GM12878 (cell line): ENCODE measurements around the gene ADGRF1. TPM values are rescaled to one million over a fixed set of nuclear protein-coding genes. Genes with fewer than 3 reads are reported as not detected.

Experiments
- ATAC-seq: fragments of 200-7000 bp; cut with Tn5 transposase; 3 replicates; pipeline ENCODE4 v1.9.1; 2020; ENCODE audit warnings: mild to moderate bottlenecking, moderate library complexity
- BruUV-seq: library from RNA; stranded (reverse); fragments of 400-500 nt; replicated peaks from 2 replicates; lab custom pipeline; 2021; lab: Mats Ljungman, UMichigan
- CTCF ChIA-PET: fragments of 300-600 bp; sonication (Branson Sonifier 250); formaldehyde crosslinking; extraction: SDS; loops from one replicate; lab custom pipeline; 2021; ENCODE audit warnings: inconsistent platforms; lab: Yijun Ruan, JAX
- POLR2A ChIA-PET: fragments of 350-600 bp; formaldehyde crosslinking; extraction: SDS; loops from one replicate; lab custom pipeline; 2021; ENCODE audit warnings: inconsistent platforms; lab: Charles Lee
- RAD21 ChIA-PET: fragments of 300-600 bp; sonication (Branson Sonifier 250); formaldehyde crosslinking; loops from one replicate; lab custom pipeline; 2023; ENCODE audit warnings: antibody characterized with exemption; ENCODE audit not compliant: unreplicated experiment; lab: Charles Lee
- SMC1A ChIA-PET: fragments of 300-600 bp; sonication (Branson Sonifier 250); formaldehyde crosslinking; loops from one replicate; lab custom pipeline; 2023; ENCODE audit not compliant: unreplicated experiment, uncharacterized antibody; lab: Charles Lee
- DNase-seq: peaks from one replicate; pipeline ENCODE4 v3.0.0-alpha.2; 2011; ENCODE audit warnings: low read depth, low spot score
- FAIRE-seq: peaks from 3 replicates; lab custom pipeline; 2011; peaks lifted over from hg19 to GRCh38; lab: Jason Lieb, UNC
- H2AFZ ChIP-seq: 2 replicates; pipeline ENCODE4 v1.6.0; 2011; ENCODE audit warnings: low read depth, low read length, control low read depth; ENCODE audit not compliant: control insufficient read depth
- H3K27ac ChIP-seq: 2 replicates; pipeline ENCODE4 v1.5.1; 2011; ENCODE audit warnings: control low read depth; ENCODE audit not compliant: control insufficient read depth, insufficient read depth
- H3K27me3 ChIP-seq, 2 experiments: replicated peaks in 1 of 2; 2 replicates each; pipeline versions ENCODE4 v1.6.0 to v1.6.1; 2011; ENCODE audit warnings: low read length in 1 of 2; ENCODE audit not compliant: control insufficient read depth in 2 of 2, insufficient read depth in 2 of 2
- H3K36me3 ChIP-seq, 2 experiments: 2 replicates each; pipeline ENCODE4 v1.5.1; 2011; ENCODE audit warnings: low read length in 1 of 2; ENCODE audit not compliant: control insufficient read depth in 2 of 2, insufficient read depth in 2 of 2
- H3K4me1 ChIP-seq: 2 replicates; pipeline ENCODE4 v1.6.1; 2011; ENCODE audit warnings: mild to moderate bottlenecking, low read length, moderate library complexity, mixed read lengths; ENCODE audit not compliant: control insufficient read depth, insufficient read depth
- H3K4me2 ChIP-seq: 2 replicates; pipeline ENCODE4 v1.6.0; 2011; ENCODE audit warnings: control low read depth; ENCODE audit not compliant: control insufficient read depth, insufficient read depth
- H3K4me3 ChIP-seq: fragments of 200-600 bp; sonication (generic); 2 replicates; pipeline ENCODE4 v1.5.1; 2016
- H3K79me2 ChIP-seq: 2 replicates; pipeline ENCODE4 v1.6.0; 2011; ENCODE audit warnings: low read length; ENCODE audit not compliant: control insufficient read depth, insufficient read depth
- H3K9ac ChIP-seq: 2 replicates; pipeline ENCODE4 v1.8.0; 2011; ENCODE audit warnings: low read length, control low read depth, mixed read lengths; ENCODE audit not compliant: control insufficient read depth, insufficient read depth
- H3K9me3 ChIP-seq: replicated peaks from 3 replicates; pipeline ENCODE4 v1.5.1; 2011; ENCODE audit warnings: mild to moderate bottlenecking, low read length; ENCODE audit not compliant: control insufficient read depth, insufficient read depth
- H4K20me1 ChIP-seq: 2 replicates; pipeline ENCODE4 v1.6.0; 2011; ENCODE audit not compliant: control insufficient read depth, insufficient read depth
- ASH2L ChIP-seq: fragments of 300-600, 200-600 bp; sonication (generic); IDR thresholded peaks from 2 replicates; pipeline ENCODE4 v1.6.1; 2017; ENCODE audit warnings: low read depth, mild to moderate bottlenecking, borderline replicate concordance
- CTCF ChIP-seq, 3 experiments: IDR thresholded peaks in 2 of 3; conservative IDR thresholded peaks in 1 of 3; 2 replicates each; pipeline ENCODE4 v1.5.1; 2011; ENCODE audit warnings: low read depth in 3 of 3, low read length in 3 of 3, mild to moderate bottlenecking in 3 of 3, control low read depth in 2 of 3, moderate library complexity in 2 of 3, inconsistent platforms in 1 of 3, mixed read lengths in 1 of 3; ENCODE audit not compliant: control insufficient read depth in 2 of 3, insufficient read depth in 1 of 3; ENCODE audit errors: extremely low read depth in 1 of 3
- MAX ChIP-seq: IDR thresholded peaks from 2 replicates; pipeline ENCODE4 v1.6.1; 2012; ENCODE audit warnings: low read depth, low read length, improper control_type of control experiment
- SP1 ChIP-seq: IDR thresholded peaks from one replicate; pipeline ENCODE4 v1.6.1; 2011; ENCODE audit warnings: low read depth, low read length
- WGBS: methylation state at CpG from one replicate; pipeline ENCODE4 v1.1.6; 2016; ENCODE audit warnings: low lambda C conversion rate; ENCODE audit not compliant: insufficient replicate concordance, insufficient coverage; ENCODE audit errors: missing lambda C conversion rate; 5-methylcytosine and 5-hydroxymethylcytosine counted together
- in situ Hi-C: fragments of 300-500 bp; cut with MboI; formaldehyde crosslinking; loops from 9 replicates; pipeline ENCODE4 v1.14.3; 2018; ENCODE audit warnings: mixed read lengths
- intact Hi-C: fragments of 100-400 bp; cut with micrococcal nuclease; formaldehyde crosslinking; loops from one replicate; pipeline ENCODE4 v1.14.2; 2022; ENCODE audit not compliant: unreplicated experiment
- polyA plus RNA-seq, 11 experiments: library from polyadenylated mRNA; depleted of rRNA in 4 of 11; unstranded in 6 of 11; stranded (reverse) in 5 of 11; fragments of >200 nt; fragmentation: Nextera tagmentation in 4 of 11; fragmentation: Illumina TruSeq in 1 of 11; extraction: Ambion mirVana in 4 of 11; extraction: Trizol in 1 of 11; gene quantifications; 1 replicate in 1 of 11; 2 replicates in 10 of 11; pipeline versions ENCODE4 v1.2.1 to v1.2.3, GENCODE V29; 2011 to 2016; ENCODE audit warnings: inconsistent platforms in 2 of 11, missing spikeins in 2 of 11, low read depth in 1 of 11
- total RNA-seq, 4 experiments: library from RNA; depleted of rRNA in 3 of 4; stranded (reverse); fragments of >200 nt in 3 of 4; fragmentation: Illumina TruSeq in 1 of 4; extraction: Trizol in 1 of 4; gene quantifications; 2 replicates each; pipeline versions ENCODE4 v1.2.1 to v1.2.3, GENCODE V29; 2013 to 2021

The ADGRF1 gene
- total and polyA plus RNA-seq, 10 of the 15 experiments (the other 5 are each of a cell fraction or from before 2014, with no cell fraction given): 0.05 TPM; not detected in 9

GRCh38 chr6:47073125-47074110 is 31.3 kb upstream of the ADGRF1 start:
- intact Hi-C loops (no loop called here), in situ Hi-C loops (no loop called here)
- Histone ChIP-seq H3K27ac (no peak overlapping the region), H4K20me1 (no peaks in the 10 kb centered on the region), H3K36me3 (no peaks in the 10 kb centered on the region), H3K9me3 (no peaks in the 10 kb centered on the region), H3K9ac (no peak overlapping the region), H3K27me3 (peaks cover 0 to 5% of the 10 kb centered on the region in 2 experiments; a peak in 2 of 4 replicates), H3K4me1 (no peaks in the 10 kb centered on the region), H3K4me2 (no peak overlapping the region), H3K79me2 (no peaks in the 10 kb centered on the region), H3K4me3 (no peak overlapping the region), H2AFZ (no peak overlapping the region)
- TF ChIP-seq ASH2L (no peak), SP1 (no peak), MAX (no peak), CTCF (IDR thresholded peaks at IDR 0.05 in 2 of 3, conservative IDR thresholded peaks at IDR 0.05 in 1 of 3; ENCODE audit: control insufficient read depth in 2 of 3, extremely low read depth in 1 of 3, insufficient read depth in 1 of 3, low read depth in 3 of 3, low read length in 3 of 3) (peak in 2 of 3 experiments; percentile 14 to 36; a peak in 2 of 6 replicates)
- WGBS: 30% methylated on average over 5 of the region's 5 CpGs
- ChIA-PET SMC1A (interaction anchor here (0.7 kb wide), 1 partner anchor 196 kb away, joined by 3 read pairs; no protein-coding TSS in a partner anchor), RAD21 (no interaction called here), POLR2A (no interaction called here), CTCF (interaction anchor here (0.9 kb wide), 1 partner anchor 10 kb away, joined by 3 read pairs; no protein-coding TSS in a partner anchor)
- DNase-seq (no peak), FAIRE-seq (no peak), ATAC-seq (0 out of 3 replicates have a peak, but pooled peaks have one; percentile 30)
- no TSS peak for BruUV-seq
